Neural progenitor cell (in vitro differentiated cells): Measurements from ENCODE around the gene LRP2.

Experiments used
- CTCF ChIP-seq: fragments of 200-600 bp; sonication (generic); IDR thresholded peaks from 2 replicates; pipeline ENCODE4 v1.5.1; 2017; ENCODE audit warnings: antibody characterized with exemption, mild to moderate bottlenecking
- EZH2 ChIP-seq: fragments of 200-600 bp; sonication (generic); IDR thresholded peaks from 2 replicates; pipeline ENCODE4 v1.6.1; 2017; ENCODE audit warnings: antibody characterized with exemption, mild to moderate bottlenecking, moderate library complexity
- EZH2phosphoT487 ChIP-seq: fragments of 200-600 bp; sonication (generic); IDR thresholded peaks from 2 replicates; pipeline ENCODE4 v1.6.1; 2017; ENCODE audit warnings: antibody characterized with exemption

GRCh38 chr2:169077674-169078240 lies 284.6 kb downstream of the LRP2 start:
- TF ChIP-seq EZH2phosphoT487: no peak
- no peak for TF ChIP-seq CTCF
- TF ChIP-seq EZH2: no peak
